Measurements from ENCODE around the gene PAK6.

Gene PAK6

DNA sequence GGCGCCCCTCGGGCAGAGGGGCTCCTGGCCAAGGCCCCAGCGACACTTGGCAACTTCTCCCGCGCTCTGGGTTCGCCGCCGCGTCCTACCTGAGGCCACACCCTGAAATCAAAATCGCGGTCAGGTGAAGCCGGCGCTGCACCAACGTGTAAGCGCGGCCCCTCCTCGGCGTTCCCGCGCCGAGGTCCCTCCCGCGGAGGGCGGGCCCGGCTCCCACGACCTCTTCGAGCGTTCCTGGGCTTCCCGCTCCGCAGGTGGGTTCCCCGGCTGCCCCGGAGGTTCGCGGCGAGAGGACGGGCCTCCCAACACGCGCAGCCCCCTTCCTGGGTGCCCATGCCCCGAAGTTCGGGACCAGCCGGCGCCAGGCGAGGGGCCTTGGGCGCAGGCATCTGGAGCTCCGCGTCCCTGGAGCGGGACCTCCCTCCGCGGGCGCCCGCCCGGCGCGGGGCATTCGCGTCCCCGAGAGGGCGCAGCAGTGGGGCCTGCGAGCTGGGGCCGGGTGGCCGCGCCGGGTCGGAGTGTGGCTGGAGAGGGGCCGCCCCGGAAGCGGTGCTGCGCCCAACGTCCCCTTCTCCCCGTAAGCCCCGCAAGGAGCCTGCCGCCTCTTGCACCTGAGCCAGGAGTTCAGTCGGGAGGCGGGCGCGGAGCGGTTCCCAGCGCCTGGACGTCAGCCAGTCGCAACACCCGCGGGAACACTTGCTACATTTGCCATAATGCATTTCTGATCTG lies 13.7 kb downstream of the PAK6 start:
- ChIA-PET CTCF (interaction anchor here (19.5 kb wide), 1 partner anchor 24 kb away, joined by 308 read pairs; no protein-coding TSS in a partner anchor), POLR2A (no interaction called here)
- no peak for DNase-seq (ENCODE audit: extremely low spot score)
- TF ChIP-seq, protein P1, sequence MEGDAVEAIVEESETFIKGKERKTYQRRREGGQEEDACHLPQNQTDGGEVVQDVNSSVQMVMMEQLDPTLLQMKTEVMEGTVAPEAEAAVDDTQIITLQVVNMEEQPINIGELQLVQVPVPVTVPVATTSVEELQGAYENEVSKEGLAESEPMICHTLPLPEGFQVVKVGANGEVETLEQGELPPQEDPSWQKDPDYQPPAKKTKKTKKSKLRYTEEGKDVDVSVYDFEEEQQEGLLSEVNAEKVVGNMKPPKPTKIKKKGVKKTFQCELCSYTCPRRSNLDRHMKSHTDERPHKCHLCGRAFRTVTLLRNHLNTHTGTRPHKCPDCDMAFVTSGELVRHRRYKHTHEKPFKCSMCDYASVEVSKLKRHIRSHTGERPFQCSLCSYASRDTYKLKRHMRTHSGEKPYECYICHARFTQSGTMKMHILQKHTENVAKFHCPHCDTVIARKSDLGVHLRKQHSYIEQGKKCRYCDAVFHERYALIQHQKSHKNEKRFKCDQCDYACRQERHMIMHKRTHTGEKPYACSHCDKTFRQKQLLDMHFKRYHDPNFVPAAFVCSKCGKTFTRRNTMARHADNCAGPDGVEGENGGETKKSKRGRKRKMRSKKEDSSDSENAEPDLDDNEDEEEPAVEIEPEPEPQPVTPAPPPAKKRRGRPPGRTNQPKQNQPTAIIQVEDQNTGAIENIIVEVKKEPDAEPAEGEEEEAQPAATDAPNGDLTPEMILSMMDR (IDR thresholded peaks at IDR 0.05; ENCODE audit: control extremely low read depth, extremely low read depth, low read depth, missing control alignments) = no peak

GRCh38 chr15:40253167-40253790 lies 14.4 kb downstream of the PAK6 start:
- ChIA-PET CTCF (interaction anchor here (1.6 to 19.5 kb wide), 2 partner anchors 15 to 23 kb away, joined by 4 to 308 read pairs; no protein-coding TSS in a partner anchor), POLR2A (no interaction called here)
- TF ChIP-seq, protein P1 (IDR thresholded peaks at IDR 0.05; ENCODE audit: control extremely low read depth, extremely low read depth, low read depth, missing control alignments) = no peak
- no peak for DNase-seq (ENCODE audit: extremely low spot score)

- CTCF ChIA-PET = interaction anchor here (0.8 to 19.5 kb wide), 8 partner anchors 9 to 83 kb away, joined by 3 to 308 read pairs (median 5); partner anchors contain the start of gene PAK6
- TF ChIP-seq, protein P1 (IDR thresholded peaks at IDR 0.05; ENCODE audit: control extremely low read depth, extremely low read depth, low read depth, missing control alignments) = no peak
- DNase-seq (ENCODE audit: extremely low spot score) = no peak
- POLR2A ChIA-PET = no interaction called here
Measured at GRCh38 chr15:40254452-40254851, 15.6 kb downstream of the PAK6 start.

- ChIA-PET POLR2A (no interaction called here), CTCF (interaction anchor here (0.8 to 19.5 kb wide), 9 partner anchors 9 to 209 kb away, joined by 3 to 308 read pairs (median 5); partner anchors contain the start of gene PAK6)
- no peak for DNase-seq (ENCODE audit: extremely low spot score)
- TF ChIP-seq, protein P1 (IDR thresholded peaks at IDR 0.05; ENCODE audit: control extremely low read depth, extremely low read depth, low read depth, missing control alignments) = no peak
Measured at GRCh38 chr15:40255033-40255432, 16.2 kb downstream of the PAK6 start.

DNA sequence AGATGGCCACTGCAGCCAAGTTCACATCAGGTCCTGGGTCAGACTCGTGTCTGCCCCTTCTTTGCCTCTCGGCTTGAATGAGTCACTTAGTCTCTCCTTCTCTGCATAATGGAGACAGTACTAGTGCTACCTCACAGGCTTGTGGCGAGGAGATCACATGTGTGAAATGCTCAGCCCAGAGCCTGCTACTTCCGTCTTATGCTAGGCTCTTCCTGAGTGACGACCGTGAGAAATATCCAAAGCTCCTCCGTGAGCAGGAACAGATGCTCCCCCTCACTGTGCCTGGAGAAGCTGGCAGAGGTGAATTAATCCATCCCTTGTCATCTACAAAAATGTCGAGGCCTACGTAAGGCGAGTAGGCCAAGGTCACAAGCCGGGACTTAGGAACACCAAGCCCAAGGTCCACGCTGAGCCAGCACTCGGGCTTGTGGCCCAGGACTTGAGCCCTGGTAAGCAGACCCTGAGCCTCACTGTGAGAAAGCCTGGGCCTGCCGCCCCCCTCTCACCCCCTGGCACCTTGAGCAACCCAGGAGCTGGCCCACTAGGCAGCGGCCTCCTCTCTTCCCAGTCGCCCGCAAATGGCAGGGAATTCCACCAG lies 17.9 kb downstream of the PAK6 start:
- DNase-seq (ENCODE audit: extremely low spot score) = no peak
- POLR2A ChIA-PET = no interaction called here
- CTCF ChIA-PET = interaction anchor here (0.7 to 19.5 kb wide), 5 partner anchors 12 to 462 kb away, joined by 3 to 308 read pairs (median 3); no protein-coding TSS in a partner anchor
- TF ChIP-seq, protein P1 (IDR thresholded peaks at IDR 0.05; ENCODE audit: control extremely low read depth, extremely low read depth, low read depth, missing control alignments) = no peak

GRCh38 chr15:40257656-40258450 lies 19.0 kb downstream of the PAK6 start:
- POLR2A ChIA-PET = no interaction called here
- DNase-seq (ENCODE audit: extremely low spot score) = no peak
- TF ChIP-seq, protein P1 (IDR thresholded peaks at IDR 0.05; ENCODE audit: control extremely low read depth, extremely low read depth, low read depth, missing control alignments) = no peak
- CTCF ChIA-PET = interaction anchor here (0.9 to 19.5 kb wide), 8 partner anchors 11 to 212 kb away, joined by 3 to 308 read pairs (median 4); no protein-coding TSS in a partner anchor
